Measurements from ENCODE around the gene HHAT.

The HHAT gene

DNA sequence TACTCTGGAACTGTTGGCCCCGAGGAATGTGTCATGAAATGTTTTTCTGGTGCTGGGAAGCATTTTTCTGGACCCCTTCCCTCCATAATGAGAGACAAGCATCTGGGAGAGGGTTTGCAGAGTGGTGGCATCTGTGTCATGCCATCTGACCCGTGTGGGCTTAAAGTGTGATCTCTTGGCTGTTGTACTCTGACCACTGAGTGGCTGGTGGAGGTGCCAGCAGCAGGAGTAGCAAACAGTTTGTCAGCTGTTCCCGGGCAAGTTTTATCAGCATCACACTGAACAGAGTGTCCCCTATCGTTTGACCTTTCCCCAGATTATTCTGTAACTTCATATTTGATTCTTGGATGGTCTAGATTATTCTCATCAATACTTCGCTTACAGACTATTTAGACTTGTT, 150.1 kb downstream of the HHAT start:
- Mint-ChIP-seq H3K36me3 (ENCODE audit: low read depth) (no peaks in the 10 kb centered on the region), H3K27me3 (ENCODE audit: low read depth, poor library complexity) (no peaks in the 10 kb centered on the region), H3K4me1 (no peaks in the 10 kb centered on the region), H3K4me3 (no peak overlapping the region), H3K9me3 (no peaks in the 10 kb centered on the region), H3K27ac (no peak overlapping the region)
- no peak for DNase-seq
- TF ChIP-seq, protein P1, sequence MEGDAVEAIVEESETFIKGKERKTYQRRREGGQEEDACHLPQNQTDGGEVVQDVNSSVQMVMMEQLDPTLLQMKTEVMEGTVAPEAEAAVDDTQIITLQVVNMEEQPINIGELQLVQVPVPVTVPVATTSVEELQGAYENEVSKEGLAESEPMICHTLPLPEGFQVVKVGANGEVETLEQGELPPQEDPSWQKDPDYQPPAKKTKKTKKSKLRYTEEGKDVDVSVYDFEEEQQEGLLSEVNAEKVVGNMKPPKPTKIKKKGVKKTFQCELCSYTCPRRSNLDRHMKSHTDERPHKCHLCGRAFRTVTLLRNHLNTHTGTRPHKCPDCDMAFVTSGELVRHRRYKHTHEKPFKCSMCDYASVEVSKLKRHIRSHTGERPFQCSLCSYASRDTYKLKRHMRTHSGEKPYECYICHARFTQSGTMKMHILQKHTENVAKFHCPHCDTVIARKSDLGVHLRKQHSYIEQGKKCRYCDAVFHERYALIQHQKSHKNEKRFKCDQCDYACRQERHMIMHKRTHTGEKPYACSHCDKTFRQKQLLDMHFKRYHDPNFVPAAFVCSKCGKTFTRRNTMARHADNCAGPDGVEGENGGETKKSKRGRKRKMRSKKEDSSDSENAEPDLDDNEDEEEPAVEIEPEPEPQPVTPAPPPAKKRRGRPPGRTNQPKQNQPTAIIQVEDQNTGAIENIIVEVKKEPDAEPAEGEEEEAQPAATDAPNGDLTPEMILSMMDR (IDR thresholded peaks at IDR 0.05), result no peak

DNA sequence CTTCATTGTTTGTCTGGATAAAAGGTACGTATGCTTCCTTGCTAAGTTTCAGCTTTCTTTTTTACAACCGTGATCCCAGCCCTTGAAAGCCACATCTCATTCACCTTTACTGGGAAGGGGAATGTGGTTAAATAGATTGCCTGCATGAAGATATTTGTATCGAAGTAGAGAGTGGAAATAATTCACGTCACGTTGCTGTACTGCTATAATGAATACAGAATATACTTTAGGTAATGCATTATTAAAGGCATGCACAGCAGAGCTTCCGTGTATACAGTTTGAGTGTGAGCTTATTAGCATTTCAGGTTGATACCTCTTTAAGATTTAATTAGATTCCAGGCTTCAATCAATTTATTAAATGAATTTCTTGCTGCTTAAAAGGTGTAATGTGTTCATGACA, 153.8 kb downstream of the HHAT start:
- no peaks in the 10 kb centered on the region for H3K4me1 Mint-ChIP-seq
- H3K4me3 Mint-ChIP-seq, result no peak overlapping the region
- peaks cover 5% of the 10 kb centered on the region for H3K36me3 Mint-ChIP-seq (ENCODE audit: low read depth)
- TF ChIP-seq, protein P1 (IDR thresholded peaks at IDR 0.05), result no peak
- H3K9me3 Mint-ChIP-seq, result no peaks in the 10 kb centered on the region
- H3K27ac Mint-ChIP-seq, result no peak overlapping the region
- peaks cover 3% of the 10 kb centered on the region for H3K27me3 Mint-ChIP-seq (ENCODE audit: low read depth, poor library complexity)
- DNase-seq, result no peak

DNA sequence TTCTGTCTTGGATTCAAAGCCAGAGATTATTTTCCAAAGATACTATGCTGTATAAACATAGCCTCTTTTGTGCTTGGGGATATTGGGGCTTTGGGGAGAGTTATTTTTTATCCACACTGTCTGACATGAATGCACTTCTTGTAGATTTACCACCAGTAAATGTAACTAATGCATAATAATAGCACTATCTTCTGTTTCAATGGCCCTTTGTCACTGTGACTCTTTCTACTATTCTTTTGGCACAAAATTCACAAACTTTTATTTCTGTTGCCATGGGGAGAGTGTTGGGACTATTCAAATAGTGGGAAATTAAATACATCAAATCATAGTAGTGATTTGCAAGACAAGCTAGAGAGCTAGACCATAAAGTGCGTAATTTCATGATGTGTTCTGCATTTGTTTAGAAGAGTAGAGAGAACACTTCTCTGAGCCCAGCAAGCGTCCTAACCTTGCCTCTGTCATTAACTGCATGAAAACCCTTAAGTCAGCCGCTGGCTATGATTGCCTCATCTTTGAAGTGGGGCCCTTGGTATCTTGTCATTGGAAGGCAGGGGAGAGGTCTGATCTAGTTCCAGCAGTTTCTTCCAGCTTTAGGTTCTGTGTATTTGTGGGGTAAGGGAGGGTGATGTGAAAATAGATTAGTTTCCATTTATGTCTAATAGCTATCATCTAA, 154.4 kb downstream of the HHAT start:
- TF ChIP-seq, protein P1 (IDR thresholded peaks at IDR 0.05), result no peak
- Mint-ChIP-seq H3K9me3 (no peaks in the 10 kb centered on the region), H3K4me3 (no peak overlapping the region), H3K27ac (no peak overlapping the region), H3K27me3 (ENCODE audit: low read depth, poor library complexity) (peaks cover 8% of the 10 kb centered on the region), H3K4me1 (no peaks in the 10 kb centered on the region), H3K36me3 (ENCODE audit: low read depth) (peaks cover 5% of the 10 kb centered on the region)
- DNase-seq, result no peak

DNA sequence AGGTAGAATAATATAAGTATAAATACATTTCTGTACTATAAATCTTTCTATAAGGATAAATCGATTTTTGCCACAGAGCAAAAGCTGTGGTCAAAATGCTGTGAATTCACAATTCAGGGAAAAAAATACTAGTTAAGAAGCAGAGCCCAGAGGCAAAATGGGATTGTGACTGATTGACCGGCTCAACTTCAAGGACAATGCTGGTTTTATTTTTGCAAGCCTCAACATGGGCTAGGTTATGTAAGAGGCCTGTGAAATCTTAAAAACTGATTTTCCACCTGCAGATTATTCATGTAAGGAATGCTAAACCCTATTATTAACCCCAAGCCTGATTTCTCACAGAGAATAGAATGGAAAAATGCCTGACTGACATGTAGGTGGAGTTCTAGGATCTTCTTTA, 155.1 kb downstream of the HHAT start:
- TF ChIP-seq, protein P1 (IDR thresholded peaks at IDR 0.05), result no peak
- H3K4me1 Mint-ChIP-seq, result no peaks in the 10 kb centered on the region
- no peak for DNase-seq
- no peaks in the 10 kb centered on the region for H3K9me3 Mint-ChIP-seq
- H3K27ac Mint-ChIP-seq, result no peak overlapping the region
- H3K4me3 Mint-ChIP-seq, result no peak overlapping the region
- peaks cover 5% of the 10 kb centered on the region for H3K36me3 Mint-ChIP-seq (ENCODE audit: low read depth)
- peaks cover 9% of the 10 kb centered on the region for H3K27me3 Mint-ChIP-seq (ENCODE audit: low read depth, poor library complexity)

DNA sequence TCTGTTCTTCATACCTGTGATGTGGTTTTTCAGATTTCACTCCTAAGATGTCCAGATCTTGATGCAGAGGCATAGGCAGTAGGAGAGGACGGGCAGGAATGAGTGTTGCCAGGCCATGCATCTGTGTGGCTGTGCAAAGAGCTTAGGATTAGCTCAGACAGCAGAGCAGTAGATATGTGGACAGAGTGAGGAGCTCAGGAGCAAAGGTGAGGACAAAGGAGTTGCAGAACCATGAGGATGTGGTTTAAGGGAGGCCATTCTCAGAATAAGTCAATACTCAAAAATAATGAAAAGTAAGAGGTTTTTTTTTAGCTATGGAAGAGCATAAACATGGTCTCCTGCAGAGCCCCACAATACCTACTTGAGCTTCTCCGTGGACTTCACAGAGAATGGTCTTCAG, 158.3 kb downstream of the HHAT start:
- Mint-ChIP-seq H3K4me3 (no peak overlapping the region), H3K9me3 (no peaks in the 10 kb centered on the region), H3K27me3 (ENCODE audit: low read depth, poor library complexity) (peaks cover 16% of the 10 kb centered on the region)

More for the DNA sequence above, 158.3 kb downstream of the HHAT start:
- Mint-ChIP-seq H3K4me1 (no peaks in the 10 kb centered on the region), H3K36me3 (ENCODE audit: low read depth) (peaks cover 5% of the 10 kb centered on the region), H3K27ac (no peak overlapping the region)
- DNase-seq, result no peak
- TF ChIP-seq, protein P1 (IDR thresholded peaks at IDR 0.05), result no peak
